SH-SY5Y (cell line): ENCODE data around the gene MOCS2.

ENCODE experiments used
- GATA2 ChIP-seq: IDR thresholded peaks from 2 replicates; pipeline ENCODE4 v1.6.1; 2011; ENCODE audit warnings: mild to moderate bottlenecking, low read depth, low read length
- GATA3 ChIP-seq: IDR thresholded peaks from 2 replicates; pipeline ENCODE4 v1.6.1; 2011; ENCODE audit warnings: low read depth, mild to moderate bottlenecking, low read length, moderate library complexity

GRCh38 chr5:53092242-53092641, 17.3 kb downstream of the MOCS2 start:
- TF ChIP-seq GATA3 (no peak), GATA2 (no peak)
